Left hindlimb (tissue), 1 donor: ENCODE results near the gene NDRG4.

ENCODE experiments used
- DNase-seq: peaks from one replicate; pipeline ENCODE4 v3.0.0-alpha.2; 2018

NDRG4 gene, protein sequence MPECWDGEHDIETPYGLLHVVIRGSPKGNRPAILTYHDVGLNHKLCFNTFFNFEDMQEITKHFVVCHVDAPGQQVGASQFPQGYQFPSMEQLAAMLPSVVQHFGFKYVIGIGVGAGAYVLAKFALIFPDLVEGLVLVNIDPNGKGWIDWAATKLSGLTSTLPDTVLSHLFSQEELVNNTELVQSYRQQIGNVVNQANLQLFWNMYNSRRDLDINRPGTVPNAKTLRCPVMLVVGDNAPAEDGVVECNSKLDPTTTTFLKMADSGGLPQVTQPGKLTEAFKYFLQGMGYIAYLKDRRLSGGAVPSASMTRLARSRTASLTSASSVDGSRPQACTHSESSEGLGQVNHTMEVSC

DNA sequence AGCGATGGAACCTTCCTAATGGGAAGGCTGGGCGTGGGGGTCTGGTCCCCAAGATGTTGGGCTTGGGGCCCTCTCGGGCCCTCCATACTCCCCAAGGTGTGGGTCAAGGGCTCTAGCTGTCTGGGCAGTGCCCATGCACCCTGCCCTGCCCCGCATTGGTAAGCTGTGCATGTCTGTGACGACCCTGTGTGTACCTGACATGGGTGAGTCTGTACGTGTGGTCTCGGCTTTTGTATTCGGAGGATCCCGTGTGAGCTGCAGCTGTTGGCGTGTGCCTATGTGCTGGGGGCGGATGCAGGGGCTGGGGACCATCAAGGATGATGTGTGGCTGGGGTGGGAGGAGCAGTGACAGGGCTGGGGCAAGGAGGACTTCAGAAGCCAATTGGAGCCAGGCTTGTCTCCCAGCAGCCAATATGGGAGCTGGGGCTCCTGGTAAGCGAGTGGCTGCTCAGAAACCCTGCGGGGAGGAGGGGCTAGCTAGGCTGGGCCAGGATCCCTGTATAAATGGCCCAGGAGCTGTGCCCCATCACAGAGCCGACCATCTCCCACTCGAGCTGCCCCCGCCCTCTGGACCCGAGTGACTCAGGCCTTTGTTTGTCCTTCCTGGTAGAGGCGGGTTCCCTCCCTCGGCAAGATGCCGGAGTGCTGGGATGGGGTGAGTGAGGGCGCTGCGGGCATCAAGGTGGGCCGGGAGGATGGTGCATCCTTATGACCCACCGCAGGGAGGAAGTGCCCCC is at the start of gene NDRG4:
TSS of gene NDRG4 (plus strand) at position 529 of the 737 bp plus-strand sequence. CDS start at position 635, 106 bp downstream.
- peak; percentile 87 for DNase-seq

DNA sequence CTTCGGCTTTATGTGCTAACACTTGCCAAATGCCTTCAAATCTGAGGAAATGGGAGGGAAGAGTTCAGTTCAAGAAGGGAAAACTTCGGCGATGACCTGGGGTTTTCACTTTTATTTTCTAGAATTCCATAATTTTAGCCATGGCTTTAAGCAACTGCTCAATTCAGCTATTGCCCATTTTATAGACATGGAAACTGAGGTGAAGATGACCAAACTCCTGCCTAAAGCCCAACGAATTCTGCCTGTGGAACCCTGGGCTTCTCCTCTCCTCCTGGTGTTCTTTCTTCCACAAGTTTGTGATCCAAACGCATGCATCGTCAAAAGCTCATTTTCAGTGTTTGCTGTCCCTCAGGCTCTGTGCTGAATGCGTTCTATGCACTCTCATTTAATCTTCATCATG is 49.4 kb upstream of the NDRG4 start:
- no peak for DNase-seq

- DNase-seq: no peak
These were observed 48.7 kb upstream of the NDRG4 start for GRCh38 chr16:58451265-58451689.

- DNase-seq: no peak
These were observed 48.0 kb upstream of the NDRG4 start for GRCh38 chr16:58451945-58452401.

DNA sequence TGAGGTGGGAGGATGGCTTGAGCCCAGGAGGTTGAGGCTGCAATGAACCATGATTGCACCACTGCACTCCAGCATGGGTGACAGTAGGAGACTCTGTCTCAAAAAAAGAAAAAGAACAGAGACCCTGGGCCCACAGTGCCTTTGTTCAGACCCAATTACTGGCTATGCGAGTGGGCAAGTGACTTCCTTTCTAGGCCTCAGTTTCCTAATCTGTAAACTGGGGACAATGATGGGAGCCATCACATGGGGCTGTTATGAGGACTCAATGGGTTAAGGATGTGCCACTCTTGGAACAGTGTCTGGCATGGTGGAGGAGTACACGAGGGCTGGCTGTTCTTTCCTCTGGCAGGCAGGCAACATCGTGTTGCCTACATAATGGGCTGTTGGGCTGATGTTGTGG is 47.3 kb upstream of the NDRG4 start:
- DNase-seq: no peak

- DNase-seq: no peak
These were observed 45.8 kb upstream of the NDRG4 start for GRCh38 chr16:58454178-58454577.

GRCh38 chr16:58454856-58455255 is 45.1 kb upstream of the NDRG4 start:
- no peak for DNase-seq

DNA sequence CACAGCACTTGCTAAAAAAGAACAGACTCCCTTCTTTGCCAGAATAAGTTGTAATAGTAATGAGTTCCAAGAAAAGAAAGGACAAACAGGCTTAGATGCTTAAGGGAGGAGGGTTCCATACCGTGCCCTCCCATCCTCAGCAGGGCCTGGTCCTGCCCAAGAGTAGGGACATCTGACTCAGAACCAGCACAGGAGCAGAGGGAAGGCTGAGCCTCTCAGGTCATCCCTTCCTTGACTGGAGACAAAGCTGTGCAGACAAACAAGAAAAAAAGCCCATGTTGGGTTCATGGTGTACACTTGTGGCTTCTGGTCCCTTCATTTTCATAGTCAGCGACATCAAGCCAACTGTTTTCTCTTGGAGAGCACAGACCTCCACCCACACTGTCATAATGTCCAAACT is 44.2 kb upstream of the NDRG4 start:
- no peak for DNase-seq

DNA sequence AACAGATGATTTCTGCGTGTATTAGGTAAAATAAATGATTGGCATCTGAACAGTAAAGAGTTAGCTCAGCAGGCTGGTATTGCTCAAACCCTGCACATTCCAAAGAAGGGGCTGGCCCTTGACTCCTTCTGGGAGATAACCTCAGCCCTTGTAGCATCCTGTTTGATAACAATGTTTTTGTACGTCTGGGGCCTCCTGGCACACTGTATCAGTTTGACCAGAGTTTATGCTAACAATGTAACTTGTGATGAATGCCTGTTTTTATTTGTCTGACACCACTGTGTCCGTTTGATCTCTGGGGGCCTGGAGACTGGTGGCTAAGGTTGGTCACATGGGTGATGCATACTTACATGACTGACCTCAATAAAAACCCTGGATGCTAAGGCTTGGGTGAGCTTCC is 43.8 kb upstream of the NDRG4 start:
- no peak for DNase-seq

- DNase-seq: no peak
These were observed 41.2 kb upstream of the NDRG4 start for GRCh38 chr16:58458606-58459343.

- DNase-seq: no peak
These were observed 40.4 kb upstream of the NDRG4 start for GRCh38 chr16:58459344-58460218.

- DNase-seq: no peak
These were observed 39.7 kb upstream of the NDRG4 start for GRCh38 chr16:58460219-58460610.

GRCh38 chr16:58461056-58461455 is 38.9 kb upstream of the NDRG4 start:
- DNase-seq: no peak

DNA sequence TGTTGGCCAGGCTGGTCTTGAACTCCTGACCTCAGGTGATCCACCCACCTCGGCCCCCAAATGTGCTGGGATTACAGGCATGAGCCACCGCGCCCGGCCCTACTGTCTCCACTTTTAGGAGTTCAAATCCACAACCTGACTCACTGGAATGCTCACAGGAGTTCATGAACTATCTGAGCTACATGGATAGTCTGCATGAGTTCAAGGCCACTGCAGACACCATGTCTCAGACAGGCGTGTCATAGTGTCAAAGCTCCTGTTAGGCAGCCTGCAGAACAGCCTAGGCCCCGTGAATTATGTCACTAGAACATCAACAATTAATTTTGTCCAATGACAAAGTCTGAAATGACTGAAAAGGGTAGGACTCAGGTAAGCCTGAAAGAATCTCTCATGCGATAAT is 38.3 kb upstream of the NDRG4 start:
- DNase-seq: no peak

GRCh38 chr16:58462089-58462488 is 37.9 kb upstream of the NDRG4 start:
- DNase-seq: no peak

DNA sequence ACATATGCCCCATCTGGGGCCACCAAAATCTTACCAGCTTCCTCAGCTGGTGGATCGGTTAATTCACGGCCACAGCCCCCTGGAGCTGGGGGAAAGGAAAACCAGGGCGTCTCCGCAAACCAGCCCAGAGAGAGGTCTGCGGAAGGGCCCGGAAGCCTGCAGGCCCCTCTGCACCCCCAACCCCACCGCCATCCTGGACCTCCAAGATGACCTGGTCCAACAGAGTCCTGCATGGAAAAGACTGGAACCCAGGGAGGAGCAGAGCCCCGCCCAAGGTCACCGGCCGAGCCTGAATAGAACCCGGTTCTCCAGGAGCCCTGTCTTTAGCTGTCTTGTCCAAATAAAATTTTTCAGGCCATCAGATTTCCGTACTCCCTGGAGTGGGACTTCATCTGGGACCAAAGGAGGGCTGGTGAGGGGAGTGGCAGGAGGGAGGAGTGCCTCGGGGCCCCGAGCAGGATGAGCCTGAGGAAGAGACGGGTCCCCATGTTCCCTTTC is 37.4 kb upstream of the NDRG4 start:
- DNase-seq: no peak

DNA sequence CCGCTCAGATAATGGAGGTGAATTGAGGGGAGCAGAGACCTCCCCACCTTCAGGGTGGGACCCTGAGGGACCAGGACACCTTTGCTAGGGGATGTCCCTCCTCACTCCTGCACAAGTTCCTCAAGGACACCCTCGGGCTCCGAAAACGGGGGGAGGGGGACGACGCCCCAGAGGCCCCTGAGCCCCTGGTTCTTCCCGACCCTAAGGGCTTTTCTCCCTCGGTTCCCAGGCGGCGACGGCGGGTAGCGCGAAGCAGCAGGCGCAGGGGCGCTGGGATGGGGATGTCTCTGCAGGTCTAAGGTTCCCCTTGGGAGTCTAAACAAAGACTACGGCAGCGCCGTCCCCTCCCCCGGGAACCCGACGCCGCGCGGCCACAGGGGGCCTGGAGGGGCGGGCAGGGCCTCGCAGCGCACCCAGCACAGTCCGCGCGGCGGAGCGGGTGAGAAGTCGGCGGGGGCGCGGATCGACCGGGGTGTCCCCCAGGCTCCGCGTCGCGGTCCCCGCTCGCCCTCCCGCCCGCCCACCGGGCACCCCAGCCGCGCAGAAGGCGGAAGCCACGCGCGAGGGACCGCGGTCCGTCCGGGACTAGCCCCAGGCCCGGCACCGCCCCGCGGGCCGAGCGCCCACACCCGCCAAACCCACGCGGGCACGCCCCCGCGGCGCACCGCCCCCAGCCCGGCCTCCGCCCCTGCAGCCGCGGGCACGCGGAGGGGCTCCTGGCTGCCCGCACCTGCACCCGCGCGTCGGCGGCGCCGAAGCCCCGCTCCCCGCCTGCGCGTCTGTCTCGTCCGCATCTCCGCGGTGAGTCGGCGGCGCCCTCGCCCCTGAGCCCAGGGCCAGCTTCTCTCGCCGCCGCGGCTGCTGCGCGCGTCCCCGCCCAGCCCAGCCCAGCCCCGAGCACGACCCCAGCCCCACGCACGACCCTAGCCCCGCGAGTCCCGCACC is 36.7 kb upstream of the NDRG4 start:
- no peak for DNase-seq

DNA sequence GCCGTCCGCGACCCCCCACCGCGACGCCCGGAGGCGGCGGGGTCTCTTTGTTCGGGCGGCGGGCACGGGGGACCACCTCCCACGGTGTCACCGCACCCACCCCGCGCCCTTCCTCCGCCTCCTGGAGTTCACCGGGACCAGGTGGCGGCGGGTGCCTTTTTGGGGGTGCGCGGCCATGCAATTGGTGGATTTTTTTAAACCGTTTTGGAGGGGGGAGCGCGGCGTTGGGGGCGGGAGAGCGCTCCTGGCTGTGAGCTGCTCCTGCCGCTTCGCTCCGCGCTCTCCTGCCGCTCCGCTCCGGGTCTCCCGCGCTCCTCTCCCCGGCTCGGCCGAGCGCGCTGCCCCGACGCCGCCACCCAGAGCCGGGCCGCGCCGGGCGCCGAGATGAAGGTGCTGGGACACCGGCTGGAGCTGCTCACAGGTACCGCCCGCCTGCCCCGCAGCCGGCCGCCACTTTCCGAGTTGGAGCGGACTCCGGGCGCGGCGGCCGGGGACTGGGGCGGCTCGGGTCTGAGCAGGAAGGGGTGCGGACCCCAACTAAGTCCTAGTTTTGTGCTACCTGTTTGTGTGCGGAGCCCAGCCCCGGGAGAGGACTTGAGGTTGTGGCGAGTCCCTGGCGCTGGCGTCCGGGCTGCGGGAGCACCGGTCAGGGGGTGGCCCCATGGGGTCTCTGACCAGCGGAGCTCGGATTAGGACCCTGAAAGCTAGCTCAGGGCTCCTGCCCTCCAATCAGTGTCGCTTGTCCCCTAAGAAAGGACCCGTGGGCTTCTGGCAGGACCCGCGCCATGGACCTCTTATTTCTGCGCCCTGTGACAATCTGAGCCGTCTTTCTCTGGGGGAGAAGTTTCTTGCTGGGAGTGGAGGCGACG is 35.7 kb upstream of the NDRG4 start:
- DNase-seq: no peak

- DNase-seq: no peak
These were observed 34.8 kb upstream of the NDRG4 start for GRCh38 chr16:58464916-58465731.
